ENCODE data around the gene CSNK1G1.
"Not testable (repeated sequence)": the region's sequence is repeated elsewhere in the genome, so short reads cannot be mapped to it uniquely, and the experiment has no call there.

CSNK1G1 gene

DNA sequence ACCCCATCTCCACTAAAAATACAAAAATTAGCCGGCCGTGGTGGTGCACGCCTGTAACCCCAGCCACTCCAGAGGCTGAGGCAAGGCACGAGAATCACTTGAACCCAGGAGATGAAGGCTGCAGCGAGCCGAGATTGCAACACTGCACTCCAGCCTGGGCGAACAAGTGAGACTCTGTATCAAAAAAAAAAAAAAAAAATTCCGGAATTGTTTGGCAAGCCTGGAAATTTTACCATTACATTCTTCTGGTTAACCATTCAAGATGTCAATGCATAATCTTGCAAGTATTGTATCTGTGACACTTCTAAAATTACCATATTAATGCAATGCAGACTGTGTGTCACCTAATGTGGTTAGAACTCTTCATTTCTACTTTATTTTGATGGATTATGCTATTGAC, 67.0 kb downstream of the CSNK1G1 start:
- in situ Hi-C loops (cut with MboI; ENCODE audit: low sequenced_read_pairs): no loop called here

DNA sequence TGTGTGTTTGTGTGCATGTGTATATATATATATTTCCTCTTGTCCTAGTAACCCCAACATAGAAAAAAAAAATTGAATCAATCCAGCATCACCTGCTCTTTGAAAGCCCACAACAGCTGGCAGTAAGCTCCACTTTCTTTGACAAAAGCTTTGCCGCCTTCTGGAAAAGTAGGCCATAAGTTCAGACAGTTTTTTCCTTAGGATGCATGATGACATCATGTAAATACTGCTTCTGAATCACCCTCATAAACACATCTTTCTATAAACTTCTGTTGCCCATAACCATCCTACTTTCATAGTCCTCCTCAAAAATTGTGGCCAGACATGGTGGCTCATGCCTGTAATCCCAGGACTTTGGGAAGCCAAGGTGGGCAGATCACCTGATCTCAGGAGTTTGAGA, 67.4 kb downstream of the CSNK1G1 start:
- in situ Hi-C loops (cut with MboI; ENCODE audit: low sequenced_read_pairs): no loop called here

DNA sequence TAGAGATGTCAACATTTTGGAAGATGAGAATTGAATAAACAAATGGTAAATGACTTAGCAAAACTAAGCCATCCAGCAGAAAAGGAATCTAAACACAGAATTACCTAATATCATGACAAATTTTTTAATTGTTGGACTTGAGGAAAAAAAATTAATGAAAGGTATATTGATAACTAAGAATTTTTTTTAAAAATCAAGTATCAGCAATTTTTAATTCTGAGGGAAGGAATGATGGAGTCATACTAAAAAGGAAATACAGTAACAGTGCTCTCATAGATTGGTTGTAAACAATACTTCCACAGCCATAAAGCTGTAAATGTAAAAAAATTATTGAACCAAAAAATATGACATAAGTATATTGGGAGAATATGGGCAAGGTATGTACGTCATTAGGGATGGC, 68.0 kb downstream of the CSNK1G1 start:
- in situ Hi-C loops (cut with MboI; ENCODE audit: low sequenced_read_pairs): no loop called here

DNA sequence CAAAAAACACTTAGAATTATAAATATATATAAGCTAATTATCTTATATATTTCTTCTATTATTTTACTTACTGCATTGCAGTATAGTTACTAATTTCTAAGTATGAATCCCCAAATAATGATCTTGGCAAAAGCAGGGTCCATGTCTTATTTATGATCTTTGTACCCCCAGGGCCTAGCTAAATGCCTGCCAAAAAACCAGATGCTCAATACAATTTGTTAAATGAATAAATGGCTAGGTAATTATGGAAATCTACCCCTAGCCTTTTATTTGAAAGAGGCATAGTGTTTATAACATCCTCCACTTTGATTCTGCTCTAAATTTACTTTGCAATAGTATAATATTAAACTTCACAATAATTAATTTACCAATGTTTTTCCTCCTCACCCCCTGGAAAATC, 69.5 kb downstream of the CSNK1G1 start:
- in situ Hi-C loops (cut with MboI; ENCODE audit: low sequenced_read_pairs): no loop called here

DNA sequence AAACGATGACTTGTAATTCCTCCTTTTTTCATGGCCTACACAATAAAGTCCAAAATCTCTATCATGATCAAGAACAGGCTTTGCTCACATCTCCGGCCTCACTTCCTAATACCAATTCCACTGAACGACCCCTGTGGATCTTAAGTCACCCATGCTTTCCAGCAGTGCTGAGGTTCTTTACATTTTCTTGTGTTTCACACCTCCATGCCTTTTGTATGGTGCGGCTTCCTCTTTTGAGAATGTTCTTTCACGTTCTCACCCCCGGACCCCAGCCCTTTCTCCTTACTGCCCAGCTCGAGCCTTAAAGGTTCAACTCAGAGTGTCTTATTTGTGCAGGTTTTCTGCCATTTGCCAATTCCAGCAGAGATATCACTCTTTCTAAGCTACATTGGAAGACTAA, 70.1 kb downstream of the CSNK1G1 start:
- in situ Hi-C loops (cut with MboI; ENCODE audit: low sequenced_read_pairs): no loop called here

DNA sequence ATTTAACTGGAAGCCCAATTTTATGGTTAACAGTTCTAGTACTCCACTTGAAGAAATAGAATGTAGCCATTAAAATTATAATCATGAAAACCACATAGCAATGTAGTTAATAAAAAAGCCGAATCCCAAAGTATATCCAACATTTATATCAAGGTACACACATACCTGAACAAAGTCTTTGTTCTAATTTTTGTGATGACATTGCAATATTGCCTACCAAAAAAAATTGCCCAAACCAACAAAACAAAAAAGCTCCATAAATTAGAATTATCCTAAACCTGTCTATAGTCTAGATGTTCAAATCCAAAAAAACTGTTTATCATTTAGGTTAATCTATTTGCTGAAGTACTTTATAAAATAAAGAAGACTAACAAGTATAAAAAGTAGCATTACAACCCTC, 70.8 kb downstream of the CSNK1G1 start:
- in situ Hi-C loops (cut with MboI; ENCODE audit: low sequenced_read_pairs): no loop called here

DNA sequence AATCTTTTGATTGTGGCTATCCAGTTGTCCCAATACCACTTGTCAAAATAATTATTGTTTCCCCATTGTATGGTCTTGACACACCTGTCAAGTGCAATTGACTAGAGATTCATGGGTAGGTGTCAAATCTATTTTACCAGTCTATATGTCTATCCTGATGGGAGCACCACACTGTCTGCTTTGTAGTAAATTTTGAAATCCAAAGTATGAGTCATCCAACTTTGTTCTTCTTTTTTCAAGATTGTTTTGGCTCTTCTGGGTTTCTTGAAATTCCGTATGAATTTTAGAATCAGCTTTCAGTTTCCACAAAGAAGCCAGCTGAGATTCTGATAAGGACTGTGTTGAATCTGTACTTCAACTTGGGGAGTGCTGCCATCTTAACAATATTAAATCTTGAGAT, 71.9 kb downstream of the CSNK1G1 start:
- in situ Hi-C loops (cut with MboI; ENCODE audit: low sequenced_read_pairs): no loop called here

DNA sequence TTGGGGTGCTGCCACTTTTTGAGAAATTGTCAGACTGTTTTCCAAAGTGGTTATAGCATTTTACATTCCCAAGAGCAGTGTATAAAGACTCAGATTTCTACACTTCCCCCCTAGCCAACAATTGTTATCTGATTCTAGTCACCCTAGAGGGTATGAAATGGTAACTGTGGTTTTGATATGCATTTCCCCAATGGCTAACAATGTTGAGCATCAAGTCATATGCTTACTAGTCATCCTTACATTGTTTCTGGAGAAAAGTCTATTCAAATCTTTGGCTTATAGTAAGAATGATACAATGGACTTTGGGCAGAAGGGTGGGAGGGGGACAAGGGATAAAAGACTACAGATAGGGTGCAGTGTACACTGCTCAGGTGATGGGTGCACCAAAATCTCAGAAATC, 73.3 kb downstream of the CSNK1G1 start:
- in situ Hi-C loops (cut with MboI; ENCODE audit: low sequenced_read_pairs): no loop called here

DNA sequence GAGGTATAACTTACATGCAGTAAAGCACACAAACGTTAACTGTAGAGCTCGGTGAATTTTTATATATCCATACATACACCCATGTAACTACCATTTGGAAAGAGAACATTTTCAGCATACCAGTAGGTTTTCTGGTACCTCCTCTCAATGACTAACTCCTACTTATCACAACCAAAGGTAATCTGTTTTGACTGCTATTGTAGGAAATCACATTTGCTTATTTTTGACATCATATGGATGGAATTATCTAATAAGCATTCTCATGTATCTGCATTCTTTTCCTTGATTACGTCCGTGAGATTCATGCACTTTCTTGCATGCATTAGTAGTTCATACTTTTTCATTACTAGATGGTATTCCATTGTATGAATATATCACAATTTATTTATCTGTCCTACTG, 76.8 kb downstream of the CSNK1G1 start:
- in situ Hi-C loops (cut with MboI; ENCODE audit: low sequenced_read_pairs): no loop called here

DNA sequence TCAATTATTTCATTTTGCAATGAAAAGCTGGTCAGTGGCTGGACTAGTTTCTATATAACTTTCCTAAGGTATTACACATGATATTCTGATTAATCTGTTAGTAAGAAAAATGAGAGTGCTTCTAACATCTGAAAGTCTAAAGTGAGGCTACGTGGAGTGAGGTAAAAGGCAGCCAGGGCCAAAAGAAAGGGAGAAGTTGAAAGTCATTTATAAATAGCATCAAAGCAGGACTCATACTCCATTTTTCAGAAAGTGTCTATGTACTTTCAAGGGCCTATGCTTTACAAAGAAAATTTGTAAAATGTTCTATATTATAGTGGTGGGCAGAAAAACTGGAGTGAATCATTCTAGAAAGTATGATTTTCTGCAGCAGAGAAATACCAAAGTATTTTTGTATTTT, 80.0 kb downstream of the CSNK1G1 start:
- in situ Hi-C loops (cut with MboI; ENCODE audit: low sequenced_read_pairs): no loop called here

DNA sequence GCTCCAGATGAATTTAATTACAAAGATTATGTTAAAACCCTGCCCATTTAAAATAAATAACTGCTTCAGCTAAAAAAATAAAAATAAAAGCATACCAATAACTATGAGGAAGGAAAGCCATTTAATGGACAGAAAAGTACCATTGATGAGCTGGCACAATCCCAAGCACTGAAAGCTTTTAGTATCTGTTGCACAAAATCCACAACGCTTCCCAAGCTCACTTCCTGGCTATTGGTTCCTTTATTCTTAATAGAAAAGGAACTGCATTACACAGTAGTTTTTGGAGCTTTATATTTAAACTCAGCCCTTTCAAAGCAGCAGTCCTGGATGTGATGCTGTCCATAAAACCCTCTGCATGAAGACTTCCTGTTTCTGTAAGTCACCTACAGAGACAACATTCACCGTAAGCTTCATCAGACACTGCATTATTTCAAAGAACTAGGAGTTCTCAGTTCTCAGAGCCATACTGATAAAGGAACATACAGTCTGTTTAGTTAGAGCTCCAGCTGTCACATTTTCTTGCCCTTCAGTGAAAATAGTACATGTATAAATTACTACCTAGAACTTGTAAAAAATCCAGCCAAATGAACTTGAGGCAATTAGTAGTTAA, 81.5 kb downstream of the CSNK1G1 start:
- in situ Hi-C loops (cut with MboI; ENCODE audit: low sequenced_read_pairs): no loop called here

DNA sequence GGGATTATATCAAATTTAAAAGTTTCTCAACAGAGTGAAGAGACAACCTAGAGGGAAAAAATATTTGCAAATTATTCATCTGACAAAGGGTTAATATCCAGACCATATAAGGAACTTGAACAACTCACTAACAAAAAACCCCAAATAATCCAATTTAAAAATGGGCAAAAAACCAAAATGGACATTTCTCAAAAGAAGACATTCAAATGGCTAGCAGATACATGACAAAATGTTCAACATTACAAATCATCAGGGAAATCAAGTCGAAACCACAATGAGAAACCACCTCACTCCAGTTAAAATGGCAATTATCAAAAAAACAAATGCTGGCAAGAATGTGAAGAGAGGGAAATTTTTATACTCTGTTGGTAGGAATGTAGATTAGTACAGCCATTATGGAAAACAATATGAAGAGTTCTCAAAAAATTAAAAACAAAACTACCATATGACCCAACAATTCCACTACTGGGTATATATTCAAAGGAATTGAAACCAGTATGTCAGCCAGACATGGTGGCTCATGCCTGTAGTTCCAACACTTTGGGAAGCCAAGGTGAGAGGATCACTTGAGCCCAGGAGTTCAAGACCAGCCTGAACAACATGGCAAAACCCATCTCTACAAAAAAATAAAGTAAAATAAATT, 88.5 kb downstream of the CSNK1G1 start:
- in situ Hi-C loops (cut with MboI; ENCODE audit: low sequenced_read_pairs): no loop called here

DNA sequence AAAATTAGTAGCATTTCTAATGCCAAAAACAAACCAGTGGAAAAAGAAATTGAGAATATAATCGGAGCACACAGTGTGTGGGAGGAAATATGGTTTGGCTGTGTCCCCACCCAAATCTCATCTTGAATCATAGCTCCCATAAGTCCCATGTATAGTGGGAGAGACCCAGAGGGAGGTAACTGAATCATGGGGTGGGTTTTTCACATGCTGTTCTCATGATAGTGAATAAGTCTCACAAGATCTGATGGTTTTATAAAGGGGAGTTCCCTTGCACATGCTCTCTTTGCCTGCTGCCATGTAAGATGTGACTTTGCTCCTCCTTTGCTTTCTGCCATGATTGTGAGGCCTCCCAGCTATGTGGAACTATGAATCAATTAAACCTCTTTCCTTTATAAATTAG, 90.8 kb downstream of the CSNK1G1 start:
- in situ Hi-C loops (cut with MboI; ENCODE audit: low sequenced_read_pairs): not testable (repeated sequence)

DNA sequence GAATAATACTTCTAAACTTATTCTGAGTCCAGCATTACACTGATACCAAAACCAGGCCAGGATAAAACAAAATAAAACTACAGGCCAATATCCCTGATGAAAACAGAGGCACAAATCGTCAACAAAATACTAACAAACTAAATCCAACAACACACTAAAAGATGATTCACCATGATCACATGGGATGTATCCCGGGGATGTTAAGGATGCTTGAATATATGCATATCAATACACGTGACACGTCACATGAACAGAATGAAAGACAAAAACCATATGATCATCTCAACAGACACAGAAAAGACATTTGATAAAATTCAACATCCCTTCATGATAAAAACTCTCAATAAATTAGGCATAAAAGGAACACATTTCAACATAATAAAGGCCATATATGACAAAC, 91.5 kb downstream of the CSNK1G1 start:
- in situ Hi-C loops (cut with MboI; ENCODE audit: low sequenced_read_pairs): no loop called here

DNA sequence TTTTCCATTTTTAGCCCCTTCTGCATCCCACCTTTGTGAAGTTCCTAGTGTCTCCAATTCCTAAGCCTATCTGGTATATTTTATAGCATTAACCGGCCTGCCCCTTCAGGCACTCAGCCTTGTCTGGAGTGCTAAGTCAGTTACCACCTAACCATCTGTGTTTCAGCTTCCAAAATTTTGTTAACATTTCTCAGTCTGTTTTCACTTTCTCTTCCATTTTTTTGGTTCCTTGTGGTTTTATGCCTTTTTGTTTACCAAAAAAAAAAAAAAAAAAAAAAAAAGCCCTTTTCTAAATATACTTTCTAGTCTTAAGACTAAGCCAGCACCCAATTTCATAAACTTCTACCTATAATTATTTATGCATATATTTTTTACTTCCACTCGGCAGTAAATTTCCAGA, 92.4 kb downstream of the CSNK1G1 start:
- in situ Hi-C loops (cut with MboI; ENCODE audit: low sequenced_read_pairs): no loop called here

DNA sequence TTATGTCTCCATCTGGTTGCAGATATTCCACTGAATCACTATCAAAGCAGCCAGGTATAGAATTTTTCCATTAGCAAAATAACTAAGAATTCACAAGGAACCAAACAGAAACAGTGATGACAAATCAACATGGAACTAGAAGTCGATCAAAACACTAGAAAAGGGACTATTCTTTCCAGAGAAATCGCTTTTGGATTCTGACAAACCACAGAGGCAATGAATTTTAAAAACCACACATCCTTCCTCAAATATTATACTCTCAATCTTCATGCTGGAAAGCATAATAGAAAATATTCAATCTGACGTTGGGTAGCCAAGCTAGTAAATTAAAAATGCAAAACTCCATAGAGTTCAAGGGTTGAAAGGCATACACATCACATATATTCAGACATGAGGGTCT, 99.9 kb downstream of the CSNK1G1 start:
- in situ Hi-C loops (cut with MboI; ENCODE audit: low sequenced_read_pairs): no loop called here

DNA sequence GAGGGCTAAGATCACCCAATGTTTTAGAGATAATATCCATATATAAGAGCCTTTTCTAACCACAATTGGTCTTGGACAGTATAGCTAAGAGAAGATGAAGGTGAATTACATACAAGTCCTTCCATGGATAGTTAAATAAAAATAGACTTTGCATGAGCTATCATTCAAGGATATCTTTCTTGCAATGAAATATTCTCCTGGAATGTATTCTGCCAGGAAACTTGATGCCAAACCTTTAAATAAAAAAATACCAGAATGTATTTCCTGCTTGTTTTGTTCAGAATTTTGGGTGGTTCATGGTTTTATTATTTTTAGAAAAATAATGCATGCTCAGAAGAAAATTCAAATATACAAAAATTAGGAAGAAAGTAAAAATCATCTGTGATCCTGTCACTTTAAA, 104.3 kb downstream of the CSNK1G1 start:
- in situ Hi-C loops (cut with MboI; ENCODE audit: low sequenced_read_pairs): no loop called here

DNA sequence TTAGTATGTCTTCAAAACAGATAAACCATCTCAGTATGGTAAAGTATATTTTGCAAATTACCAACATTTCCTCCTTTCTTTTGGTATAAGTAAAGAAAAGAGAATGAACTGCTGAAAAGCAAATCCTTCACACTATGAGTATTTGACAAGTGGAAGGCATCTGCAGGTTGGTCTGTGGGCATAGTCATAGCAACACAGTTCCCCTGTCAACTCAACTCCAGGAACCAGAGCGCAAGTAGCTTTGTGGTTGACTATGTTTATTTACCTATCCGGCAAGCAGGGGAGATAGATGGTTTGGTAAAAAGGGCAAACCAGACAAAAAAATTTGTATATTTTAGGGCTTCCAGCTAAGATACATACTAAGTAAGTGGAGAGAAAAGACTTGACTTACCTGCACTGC, 104.9 kb downstream of the CSNK1G1 start:
- in situ Hi-C loops (cut with MboI; ENCODE audit: low sequenced_read_pairs): no loop called here

DNA sequence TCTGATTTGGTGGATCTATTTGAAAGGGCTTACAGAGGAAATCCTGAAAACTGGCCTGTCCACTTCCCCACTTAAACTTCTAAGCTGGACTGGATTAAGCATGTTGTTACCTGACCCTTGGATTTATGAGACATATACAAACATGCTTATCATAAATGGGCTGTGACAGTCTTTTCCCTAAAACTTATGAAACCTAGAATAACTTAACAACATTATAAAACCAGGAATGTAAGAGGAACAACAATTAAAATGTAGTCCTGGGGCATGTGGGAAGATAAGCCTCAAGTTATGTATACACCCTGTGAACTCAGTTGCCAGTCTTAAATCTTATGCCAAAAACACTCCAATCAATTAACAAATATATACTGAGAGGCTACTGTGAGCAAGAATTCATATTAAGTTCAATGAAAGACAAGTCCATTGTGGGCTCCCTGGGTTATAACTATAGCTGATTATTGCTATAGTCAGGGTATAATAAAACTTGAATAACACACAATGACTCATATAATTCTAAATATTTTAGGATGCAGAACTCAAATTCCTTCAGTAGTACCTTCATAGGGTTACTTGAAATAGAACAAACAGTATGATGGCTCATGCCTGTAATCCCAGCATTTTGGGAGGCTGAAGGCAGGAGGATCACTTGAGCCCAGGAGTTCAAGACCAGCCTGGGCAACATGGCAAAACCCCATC, 105.9 kb downstream of the CSNK1G1 start:
- in situ Hi-C loops (cut with MboI; ENCODE audit: low sequenced_read_pairs): no loop called here

DNA sequence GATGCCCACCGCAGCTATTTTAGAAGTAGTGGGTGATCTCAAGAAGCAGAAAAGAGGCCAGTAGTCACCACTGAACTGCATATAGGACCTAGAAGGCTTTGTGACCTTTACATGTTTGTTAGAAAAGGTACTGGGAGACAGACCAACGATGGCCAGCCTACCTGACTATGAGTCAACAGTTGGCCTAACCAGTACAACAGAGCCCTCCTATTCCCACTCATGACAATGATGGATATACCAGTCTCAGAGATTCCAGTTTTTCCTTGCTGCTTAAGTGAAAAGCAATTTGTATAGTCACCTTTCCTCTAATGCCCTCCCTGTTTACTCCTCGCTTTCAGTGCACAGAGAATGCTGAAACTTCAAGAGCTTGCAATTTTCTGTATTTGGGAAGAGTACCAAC, 106.6 kb downstream of the CSNK1G1 start:
- in situ Hi-C loops (cut with MboI; ENCODE audit: low sequenced_read_pairs): no loop called here

DNA sequence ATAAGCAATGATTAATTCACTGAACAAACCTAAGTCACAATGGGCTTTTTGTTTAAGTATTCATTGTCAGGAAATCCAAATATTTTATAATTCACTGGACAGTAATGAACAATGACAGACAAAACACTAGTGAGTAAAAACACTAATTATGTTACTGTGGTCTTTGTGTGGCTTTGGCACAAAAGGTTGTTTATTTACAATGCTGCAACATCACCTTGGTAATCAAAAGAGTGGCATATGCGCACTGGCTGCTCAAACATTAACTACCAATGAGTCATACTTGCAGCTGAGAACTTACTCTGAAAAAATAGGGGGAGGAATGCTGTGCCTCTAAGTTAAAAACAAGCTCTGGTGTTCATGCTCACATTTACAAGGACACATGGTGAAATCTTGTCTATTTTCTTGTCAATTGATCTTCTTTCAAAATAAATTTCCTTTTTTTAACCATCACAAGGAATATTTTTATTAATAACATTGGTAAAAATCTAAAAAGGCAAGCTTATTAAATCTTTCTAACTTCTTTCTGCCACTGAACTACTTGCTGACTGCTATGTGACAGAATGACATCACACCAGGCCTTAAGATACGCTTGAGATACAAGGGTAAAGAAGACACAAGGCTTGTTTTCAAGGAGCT, 107.9 kb downstream of the CSNK1G1 start:
- in situ Hi-C loops (cut with MboI; ENCODE audit: low sequenced_read_pairs): no loop called here

DNA sequence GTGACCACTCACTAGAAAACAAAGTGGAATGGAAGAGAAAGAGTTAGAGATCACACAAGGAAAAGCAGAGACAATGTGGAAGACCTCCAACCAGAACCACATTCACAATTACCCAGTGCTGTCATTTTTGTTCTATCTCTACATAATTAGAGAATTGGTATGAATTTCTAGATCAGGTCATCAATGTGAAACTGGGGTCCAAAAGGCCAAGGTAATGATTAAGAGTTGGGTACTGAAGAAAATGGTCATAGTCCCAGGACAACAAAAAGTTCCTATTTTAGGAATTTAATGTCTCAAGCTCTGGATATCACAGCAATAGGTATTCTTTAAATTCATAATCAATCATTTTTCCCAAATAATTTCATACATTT, 108.5 kb downstream of the CSNK1G1 start:
- in situ Hi-C loops (cut with MboI; ENCODE audit: low sequenced_read_pairs): no loop called here

All from hTERT RPE-1 (cell line).